Liver (tissue), 3 donors: ENCODE measurements around the gene APOL4.

Source experiments
- CTCF ChIP-seq: fragments of 150-350 bp; IDR thresholded peaks from 2 replicates; pipeline ENCODE4 v1.5.1; 2017; ENCODE audit warnings: improper control_type of control experiment, low read depth, low read length; ENCODE audit not compliant: missing input control
- FOXA1 ChIP-seq: IDR thresholded peaks from 2 replicates; pipeline ENCODE4 v1.6.1; 2016; ENCODE audit warnings: antibody characterized with exemption
- GABPA ChIP-seq, 2 donors: IDR thresholded peaks in 1 of 2; conservative IDR thresholded peaks in 1 of 2; 2 replicates each; pipeline ENCODE4 v1.6.1; 2016; ENCODE audit warnings: antibody characterized with exemption in 2 of 2, mild to moderate bottlenecking in 1 of 2, moderate library complexity in 1 of 2
- JUND ChIP-seq, 2 donors: IDR thresholded peaks; 2 replicates each; pipeline ENCODE4 v1.6.1; 2016; ENCODE audit warnings: antibody characterized with exemption in 2 of 2
- MAX ChIP-seq: IDR thresholded peaks from 2 replicates; pipeline ENCODE4 v1.6.1; 2016; ENCODE audit warnings: antibody characterized with exemption
- RAD21 ChIP-seq, 2 donors: IDR thresholded peaks; 2 replicates each; pipeline ENCODE4 v1.6.1; 2016; ENCODE audit warnings: antibody characterized with exemption in 2 of 2, mild to moderate bottlenecking in 2 of 2
- REST ChIP-seq: IDR thresholded peaks from 2 replicates; pipeline ENCODE4 v1.6.1; 2016; ENCODE audit warnings: antibody characterized with exemption, mild to moderate bottlenecking
- SP1 ChIP-seq: IDR thresholded peaks from 2 replicates; pipeline ENCODE4 v1.6.1; 2018; ENCODE audit warnings: antibody characterized with exemption, mild to moderate bottlenecking
- TAF1 ChIP-seq: conservative IDR thresholded peaks from 2 replicates; pipeline ENCODE4 v1.6.1; 2016; ENCODE audit warnings: antibody characterized with exemption, mild to moderate bottlenecking
- donor health status: healthy.
- donor health status: healthy.

- TF ChIP-seq CTCF = no peak
- TF ChIP-seq MAX = no peak
- no peak for TF ChIP-seq GABPA (IDR thresholded peaks at IDR 0.05 in 1 of 2, conservative IDR thresholded peaks at IDR 0.05 in 1 of 2)
- no peak for TF ChIP-seq TAF1
- no peak for TF ChIP-seq SP1
- TF ChIP-seq RAD21 (IDR thresholded peaks at IDR 0.05) = no peak
- TF ChIP-seq REST = no peak
- no peak for TF ChIP-seq JUND (IDR thresholded peaks at IDR 0.05)
- no peak for TF ChIP-seq FOXA1
Measured at GRCh38 chr22:36236388-36237319, 35.0 kb upstream of the APOL4 start.
